DMS53 treated with DMSO at 0.1 percent for 48 hours (cell line): Measurements from ENCODE around the gene PREP.

Experiments used
- DNase-seq: peaks from one replicate; lab custom pipeline; 2025; ENCODE audit not compliant: unreplicated experiment; lab: John Stamatoyannopoulos, UW

PREP gene

DNA sequence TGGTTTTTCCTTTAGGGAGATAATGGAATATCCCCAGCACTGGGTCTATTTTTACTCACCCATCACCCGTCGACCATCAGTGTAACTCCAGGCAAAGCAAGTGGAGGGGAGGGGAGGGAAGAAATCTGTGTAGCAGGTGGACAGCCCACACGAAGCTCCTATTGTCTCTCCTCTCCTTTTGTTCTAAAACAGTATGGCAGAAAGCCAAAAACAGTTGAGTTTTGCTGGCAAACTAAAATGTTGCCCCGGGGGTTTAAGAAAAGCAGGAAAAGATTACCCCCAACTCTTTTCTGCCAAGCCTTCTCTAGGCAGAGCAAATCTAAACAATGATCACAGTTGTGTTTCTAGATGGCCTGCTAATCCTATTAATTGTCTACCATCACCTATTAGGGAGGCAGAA, 89.7 kb downstream of the PREP start:
- DNase-seq = no peak

- no peak for DNase-seq
Measured at GRCh38 chr6:105310947-105311346, 91.9 kb downstream of the PREP start.

DNA sequence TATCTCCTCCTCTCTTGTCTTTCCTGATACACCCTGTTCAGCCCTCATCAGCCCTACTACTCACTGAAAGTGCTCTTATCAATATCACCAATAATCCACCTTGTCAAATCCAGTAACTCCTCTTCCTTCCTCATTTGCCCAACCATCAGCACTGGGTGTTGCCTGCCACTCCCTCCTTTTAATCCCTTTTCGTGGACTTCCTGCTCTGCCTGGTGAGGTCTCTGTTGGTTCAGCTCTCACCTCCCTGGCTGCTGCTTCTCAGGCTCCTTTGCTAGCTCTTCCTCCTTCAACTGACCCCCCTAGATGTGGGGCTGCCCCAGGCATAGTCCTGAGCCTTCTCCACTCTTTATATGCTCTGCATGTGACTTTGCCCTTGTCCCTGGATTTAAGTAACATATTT, 92.5 kb downstream of the PREP start:
- no peak for DNase-seq

GRCh38 chr6:105308840-105309239, 94.0 kb downstream of the PREP start:
- DNase-seq = no peak

GRCh38 chr6:105305521-105305920, 97.4 kb downstream of the PREP start:
- DNase-seq = no peak

GRCh38 chr6:105304825-105305224, 98.1 kb downstream of the PREP start:
- no peak for DNase-seq

- no peak for DNase-seq
Measured at GRCh38 chr6:105304366-105304765, 98.5 kb downstream of the PREP start.

- peak; percentile 70 for DNase-seq
Measured at GRCh38 chr6:105302617-105303128, 100.2 kb downstream of the PREP start.

GRCh38 chr6:105301756-105302616, 100.9 kb downstream of the PREP start:
- DNase-seq = peak; percentile 70

- DNase-seq = no peak
Measured at GRCh38 chr6:105301072-105301503, 101.8 kb downstream of the PREP start.

DNA sequence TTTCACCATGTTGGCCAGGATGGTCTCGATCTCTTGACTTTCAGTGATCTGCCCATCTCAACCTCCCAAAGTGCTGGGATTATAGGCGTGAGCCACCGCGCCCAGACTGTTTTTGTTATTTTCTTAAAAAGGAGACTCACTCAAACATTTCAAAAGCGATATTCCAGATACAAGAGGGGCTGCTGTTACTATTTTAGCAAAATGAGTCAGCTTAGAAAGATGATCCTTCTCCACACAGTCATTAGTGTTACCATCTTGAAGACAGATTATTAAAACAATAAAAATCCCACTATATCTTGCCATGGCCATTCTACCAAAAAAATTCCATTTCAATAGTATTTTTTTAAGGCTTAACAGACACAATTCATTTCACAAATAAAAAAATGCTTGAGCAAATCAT, 102.8 kb downstream of the PREP start:
- DNase-seq = no peak

- DNase-seq = no peak
Measured at GRCh38 chr6:105294129-105294528, 108.8 kb downstream of the PREP start.

- no peak for DNase-seq
Measured at GRCh38 chr6:105292689-105293339, 110.1 kb downstream of the PREP start.

DNA sequence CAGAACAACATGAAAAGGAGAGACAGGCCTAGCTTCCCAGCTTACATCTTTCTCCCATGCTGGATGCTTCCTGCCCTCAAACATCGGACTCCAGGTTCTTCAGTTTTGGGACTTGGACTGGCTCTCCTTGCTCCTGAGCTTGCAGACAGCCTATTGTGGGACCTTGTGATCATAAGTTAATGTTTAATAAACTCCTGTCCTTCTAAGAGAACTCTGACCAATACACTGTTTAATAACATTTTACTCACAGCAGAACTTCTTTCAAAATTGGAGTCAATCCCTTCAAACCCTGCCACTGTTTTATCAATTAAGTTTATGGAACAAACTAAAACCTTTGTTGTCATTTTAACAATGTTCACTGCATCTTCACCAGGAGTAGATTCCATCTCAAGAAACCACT, 111.4 kb downstream of the PREP start:
- DNase-seq = no peak

GRCh38 chr6:105282631-105283585, 120.0 kb downstream of the PREP start:
- no peak for DNase-seq

DNA sequence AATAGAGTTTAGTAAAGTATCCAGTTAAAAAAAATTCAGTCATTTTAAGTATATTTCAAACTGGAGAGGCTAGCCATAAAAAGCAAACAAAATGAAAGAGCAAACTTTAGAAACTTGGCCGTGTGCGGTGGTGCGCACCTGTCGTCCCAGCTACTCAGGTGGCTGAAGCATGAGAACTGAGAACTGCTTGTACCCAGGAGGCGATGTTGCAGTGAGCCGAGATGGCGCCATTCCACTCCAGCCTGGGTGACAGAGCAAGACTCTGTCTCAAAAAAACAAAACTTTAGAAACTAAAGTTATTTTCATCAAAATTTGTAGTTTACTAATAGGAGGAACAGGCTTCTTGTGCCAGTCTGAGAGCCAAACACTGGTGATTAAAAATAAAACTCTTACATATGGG, 122.8 kb downstream of the PREP start:
- no peak for DNase-seq

DNA sequence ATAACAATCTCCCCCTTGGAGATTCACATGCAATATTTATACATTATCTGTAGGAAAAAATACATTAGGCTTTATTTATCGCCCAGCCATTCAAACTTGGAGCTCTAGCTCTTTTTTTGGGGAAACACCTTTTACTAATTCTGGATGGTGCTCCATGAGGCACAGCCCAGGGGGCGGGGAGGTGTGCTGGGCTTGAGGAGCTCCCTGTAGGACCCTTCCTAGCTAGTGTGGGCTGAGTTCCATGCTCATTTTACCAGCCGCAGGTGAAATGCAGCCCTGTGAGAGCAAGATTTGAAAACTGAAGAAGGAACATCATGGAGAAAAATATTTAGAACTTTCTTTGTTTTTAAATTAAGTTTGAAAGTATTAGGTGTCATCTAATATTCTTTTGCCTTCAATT, 123.4 kb downstream of the PREP start:
- DNase-seq = no peak

DNA sequence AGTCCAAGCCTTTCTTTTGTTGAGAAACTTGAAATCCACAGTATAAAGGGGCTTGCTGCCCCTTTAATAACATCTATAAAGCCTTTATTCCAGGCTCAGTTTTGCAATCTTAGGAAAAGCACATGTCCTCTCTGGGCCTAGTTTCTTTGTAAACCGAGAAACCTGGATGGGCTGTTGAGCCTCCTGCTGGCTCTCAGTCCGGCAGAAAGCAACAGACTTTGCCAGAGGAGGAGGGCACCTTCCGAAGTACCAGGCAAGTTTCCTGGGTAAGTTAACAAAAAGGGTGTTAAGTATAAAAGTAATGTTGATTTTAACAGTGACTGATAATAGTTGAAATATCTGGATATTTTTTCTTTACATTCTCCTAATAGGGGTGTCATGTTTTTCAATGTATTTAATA, 124.1 kb downstream of the PREP start:
- no peak for DNase-seq

GRCh38 chr6:105278035-105278434, 124.8 kb downstream of the PREP start:
- no peak for DNase-seq

DNA sequence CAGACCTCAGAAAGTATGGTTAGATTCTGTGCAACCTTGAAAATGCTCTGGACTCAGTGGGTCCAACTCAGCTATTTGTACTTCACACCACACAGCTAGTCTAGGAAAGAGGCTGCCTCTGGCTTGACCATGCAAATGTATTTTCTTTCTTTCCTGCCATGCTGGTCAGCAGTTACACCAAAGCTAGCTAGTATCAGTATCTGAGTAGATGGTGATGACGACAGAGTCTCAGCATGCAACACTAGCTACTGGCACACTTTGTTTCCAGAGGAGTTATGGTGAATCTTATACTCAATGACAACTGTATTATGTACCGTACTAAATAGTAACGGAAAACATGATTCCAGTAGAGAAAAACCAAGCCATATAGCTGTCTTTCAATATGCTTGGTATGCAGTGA, 126.5 kb downstream of the PREP start:
- DNase-seq = no peak

DNA sequence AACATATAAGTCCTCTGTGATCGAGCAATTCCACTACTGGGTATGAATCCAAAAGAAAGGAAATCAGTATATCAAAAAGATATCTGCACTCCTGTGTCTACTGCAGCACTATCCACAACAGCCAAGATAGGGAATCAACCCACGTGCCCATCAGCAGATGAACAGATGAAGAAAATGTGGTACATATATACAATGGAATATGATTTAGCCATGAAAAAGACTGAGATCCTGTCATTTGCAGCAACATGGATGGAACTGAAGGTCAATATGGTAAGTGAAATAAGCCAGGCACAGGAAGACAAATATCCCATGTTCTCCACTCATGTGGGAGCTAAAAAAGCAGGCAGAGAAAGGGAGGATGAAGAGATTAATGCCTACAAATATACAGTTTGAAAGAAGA, 127.3 kb downstream of the PREP start:
- no peak for DNase-seq
